Measurements from ENCODE around the gene UGT2A3.
"Not testable (repeated sequence)": the region's sequence is repeated elsewhere in the genome, so short reads cannot be mapped to it uniquely, and the experiment has no call there.

Gene UGT2A3

GRCh38 chr4:68951078-68951805 lies at the start of gene UGT2A3:
UGT2A3 (minus strand) TSS chr4:68951804; CDS start chr4:68951760, 44 bp downstream.
- DNase-seq: no peak

GRCh38 chr4:68997040-68997439 lies 45.4 kb upstream of the UGT2A3 start:
- no peak for DNase-seq

- no peak for DNase-seq
These were observed 43.7 kb upstream of the UGT2A3 start for GRCh38 chr4:68995292-68995691.

GRCh38 chr4:68987007-68987406 lies 35.4 kb upstream of the UGT2A3 start:
- DNase-seq: no peak

GRCh38 chr4:68985442-68985841 lies 33.8 kb upstream of the UGT2A3 start:
- DNase-seq: no peak

- no peak for DNase-seq
These were observed 33.3 kb upstream of the UGT2A3 start for GRCh38 chr4:68984947-68985346.

- DNase-seq: no peak
These were observed 11.8 kb upstream of the UGT2A3 start for GRCh38 chr4:68963374-68963773.

- no peak for DNase-seq
These were observed 11.3 kb upstream of the UGT2A3 start for GRCh38 chr4:68962868-68963267.

- no peak for DNase-seq
These were observed 8.9 kb upstream of the UGT2A3 start for GRCh38 chr4:68960294-68961163.

GRCh38 chr4:68959085-68959484 lies 7.5 kb upstream of the UGT2A3 start:
- not testable (repeated sequence) for DNase-seq

GRCh38 chr4:68954126-68954525 lies 2.5 kb upstream of the UGT2A3 start:
- no peak for DNase-seq

GRCh38 chr4:68953056-68953596 lies 1.5 kb upstream of the UGT2A3 start:
- no peak for DNase-seq

GRCh38 chr4:68951806-68952585 lies 392 bp upstream of the UGT2A3 start:
- no peak for DNase-seq

GRCh38 chr4:68950033-68950432 lies 1.6 kb downstream of the UGT2A3 start:
- no peak for DNase-seq

- DNase-seq: no peak
These were observed 2.6 kb downstream of the UGT2A3 start for GRCh38 chr4:68948985-68949384.

GRCh38 chr4:68948044-68948743 lies 3.4 kb downstream of the UGT2A3 start:
- DNase-seq: no peak

GRCh38 chr4:68929076-68929737 lies 22.4 kb downstream of the UGT2A3 start:
- DNase-seq: no peak

GRCh38 chr4:68927165-68927564 lies 24.4 kb downstream of the UGT2A3 start:
- DNase-seq: no peak

- not testable (repeated sequence) for DNase-seq
These were observed 29.4 kb downstream of the UGT2A3 start for GRCh38 chr4:68922202-68922601.

GRCh38 chr4:68921051-68921450 lies 30.6 kb downstream of the UGT2A3 start:
- no peak for DNase-seq

- DNase-seq: no peak
These were observed 34.6 kb downstream of the UGT2A3 start for GRCh38 chr4:68917016-68917415.

GRCh38 chr4:68912807-68913206 lies 38.8 kb downstream of the UGT2A3 start:
- DNase-seq: no peak
